HG03045 (cell line): ENCODE results near the gene NME2.
A peak's percentile ranks its signal among the peaks of the same experiment; 100 is the strongest.
"Not testable (repeated sequence)": the region's sequence is repeated elsewhere in the genome, so short reads cannot be mapped to it uniquely, and the experiment has no call there.

Experiments
- ATAC-seq: cut with Tn5 transposase; IDR thresholded peaks from one replicate; pipeline ENCODE4 v1.9.1; 2021; ENCODE audit warnings: mild to moderate bottlenecking, moderate library complexity; ENCODE audit not compliant: unreplicated experiment

NME2 gene

DNA sequence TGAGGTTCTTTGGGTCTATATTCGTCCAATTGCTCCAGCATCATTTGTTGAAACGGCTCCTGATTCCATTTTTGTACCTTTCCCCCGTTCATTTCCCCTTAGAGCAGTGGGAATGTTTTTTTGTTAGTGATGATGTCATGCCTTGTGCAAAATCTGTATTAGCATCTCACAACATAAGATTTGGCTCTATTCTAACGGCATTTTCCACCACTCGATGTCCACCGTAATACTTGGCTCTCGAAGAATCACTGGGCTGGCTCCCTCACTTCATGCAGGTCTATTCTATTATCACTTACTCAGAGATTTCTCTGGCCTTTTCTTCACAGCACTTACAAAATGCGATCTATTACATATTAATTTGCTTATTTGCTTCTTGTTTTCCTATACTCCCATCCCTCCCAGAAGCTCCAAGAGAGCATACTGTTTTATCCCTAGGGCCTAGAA, 13.4 kb upstream of the NME2 start:
- ATAC-seq: no peak

DNA sequence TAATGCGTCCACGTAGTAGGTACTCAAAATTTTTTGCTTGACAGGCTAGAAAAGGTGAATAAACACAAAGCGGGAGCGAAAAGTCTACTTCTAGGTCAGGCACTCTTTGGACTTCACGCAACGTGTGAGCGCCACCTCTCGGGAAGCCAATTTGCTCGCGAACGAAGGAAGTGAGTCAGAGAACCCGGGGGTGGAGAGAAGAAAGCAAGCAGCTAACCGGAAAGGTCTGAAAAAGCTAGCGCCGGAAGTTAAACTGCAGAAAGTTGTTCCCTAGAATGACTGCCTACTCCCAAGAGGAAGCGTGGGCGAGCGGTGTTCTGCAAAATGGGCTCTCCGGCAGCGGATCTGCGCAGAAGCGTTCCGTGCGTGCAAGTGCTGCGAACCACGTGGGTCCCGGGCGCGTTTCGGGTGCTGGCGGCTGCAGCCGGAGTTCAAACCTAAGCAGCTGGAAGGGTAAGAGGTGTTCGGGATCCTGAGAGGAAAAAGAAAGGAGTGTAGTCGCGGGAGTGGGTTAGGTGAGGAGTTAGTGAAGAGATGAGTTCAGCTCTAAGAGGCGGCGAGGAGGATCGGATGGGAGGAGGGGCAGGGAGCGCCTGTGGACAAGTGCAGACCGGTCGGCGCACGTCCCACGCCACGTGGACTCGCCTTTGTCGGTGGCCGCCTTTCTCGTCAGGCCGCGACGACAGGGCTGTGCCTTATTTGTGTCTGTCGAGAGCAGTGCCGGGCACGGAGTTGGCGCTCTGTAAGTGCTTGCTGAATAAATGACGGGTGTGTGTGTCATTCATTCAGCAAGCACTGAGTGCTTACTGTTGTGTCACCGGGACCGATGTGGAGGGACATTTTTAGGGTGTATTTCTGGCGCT, 12.8 kb upstream of the NME2 start, which contains the start of gene NME1:
Gene NME1 (plus strand): TSS at position 350 of the 863 bp plus-strand sequence. CDS start 2,096 bp downstream, outside the sequence.
- ATAC-seq: peak; percentile 90

- ATAC-seq: no peak
Measured at GRCh38 chr17:51154176-51154575, 12.0 kb upstream of the NME2 start.

- ATAC-seq: no peak
Measured at GRCh38 chr17:51155416-51155815, 10.8 kb upstream of the NME2 start.

DNA sequence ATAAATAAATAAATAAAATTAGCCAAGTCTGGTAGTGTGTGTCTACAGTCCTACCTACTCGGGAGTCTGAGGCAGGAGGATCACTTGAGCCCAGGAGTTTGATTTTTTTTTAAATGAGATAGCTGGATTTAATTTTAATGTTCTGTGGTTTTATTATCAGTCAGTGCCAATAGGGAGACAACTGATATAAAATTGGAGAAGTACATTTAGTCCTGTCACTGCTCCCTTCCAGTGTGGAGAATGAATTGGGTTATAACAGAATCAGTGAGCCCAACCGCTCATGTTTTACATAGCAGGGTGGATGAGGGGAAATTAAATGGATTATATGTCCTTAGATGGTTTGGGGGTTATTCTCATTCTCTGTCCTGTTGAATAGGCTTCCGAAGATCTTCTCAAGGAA, 6.6 kb upstream of the NME2 start:
- ATAC-seq: no peak

- no peak for ATAC-seq
Measured at GRCh38 chr17:51161541-51161940, 4.7 kb upstream of the NME2 start.

DNA sequence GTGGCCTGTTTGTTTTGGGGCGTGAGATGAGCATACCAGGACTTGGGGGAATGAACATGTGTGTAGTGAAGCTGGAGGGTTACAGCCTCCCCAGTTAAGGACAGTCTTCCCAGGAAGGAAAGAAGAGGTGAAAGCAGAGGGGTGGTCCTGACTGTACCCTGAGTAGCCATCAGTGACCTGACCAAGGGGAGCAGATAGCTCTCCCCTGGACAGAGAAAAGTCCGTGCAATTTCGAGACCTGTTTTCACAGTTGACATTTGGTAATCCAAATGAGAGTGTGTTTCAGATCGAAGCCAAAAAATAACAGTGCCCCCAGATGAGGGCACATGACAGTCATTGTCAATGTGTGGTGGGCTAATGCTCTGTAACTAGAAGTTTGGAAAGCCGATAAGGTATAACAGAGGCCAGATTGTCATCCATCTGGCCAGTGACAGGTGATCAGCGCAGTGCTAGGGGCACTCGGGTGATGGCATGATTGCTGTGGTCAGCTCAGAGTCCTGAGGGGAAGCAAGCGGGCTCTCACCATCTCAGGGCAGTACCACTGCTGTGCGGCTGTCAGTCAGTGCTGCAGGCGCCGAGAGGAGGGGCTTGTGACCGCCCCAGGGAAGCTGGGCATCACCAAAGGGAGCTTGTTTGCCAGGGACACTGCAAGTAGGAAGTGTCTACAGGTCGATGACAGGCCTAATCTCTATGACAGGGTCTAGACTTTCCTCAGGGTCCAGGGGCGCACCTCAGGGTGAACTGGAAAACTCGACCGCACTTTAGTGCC, 1.1 kb upstream of the NME2 start:
- ATAC-seq: no peak

DNA sequence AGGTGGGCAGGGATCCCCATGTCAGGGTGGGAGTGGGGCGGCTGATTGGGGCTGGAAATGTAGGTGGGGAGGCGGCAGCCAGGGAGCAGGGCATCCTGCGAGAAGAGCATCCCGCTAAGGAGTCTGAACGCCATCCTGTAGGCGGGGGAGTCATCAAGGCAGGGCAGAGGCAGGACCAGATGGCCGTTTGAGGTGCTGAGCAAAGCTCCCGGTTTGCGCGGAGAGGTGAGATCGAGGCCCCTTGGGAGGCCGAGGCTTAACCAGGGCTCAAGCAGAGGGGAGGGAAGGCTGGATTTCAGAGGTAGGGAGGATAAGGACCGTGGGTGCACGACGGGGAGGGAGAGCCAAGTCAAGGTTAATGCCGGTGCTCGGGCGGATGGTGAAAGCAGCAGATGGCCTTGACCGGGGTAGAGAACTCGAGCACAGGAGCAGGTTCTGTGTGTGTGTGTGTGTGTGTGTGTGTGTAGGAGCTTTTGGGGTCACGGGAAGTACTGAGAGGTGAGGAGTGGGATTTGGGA, 472 bp upstream of the NME2 start:
- ATAC-seq: peak; percentile 17

DNA sequence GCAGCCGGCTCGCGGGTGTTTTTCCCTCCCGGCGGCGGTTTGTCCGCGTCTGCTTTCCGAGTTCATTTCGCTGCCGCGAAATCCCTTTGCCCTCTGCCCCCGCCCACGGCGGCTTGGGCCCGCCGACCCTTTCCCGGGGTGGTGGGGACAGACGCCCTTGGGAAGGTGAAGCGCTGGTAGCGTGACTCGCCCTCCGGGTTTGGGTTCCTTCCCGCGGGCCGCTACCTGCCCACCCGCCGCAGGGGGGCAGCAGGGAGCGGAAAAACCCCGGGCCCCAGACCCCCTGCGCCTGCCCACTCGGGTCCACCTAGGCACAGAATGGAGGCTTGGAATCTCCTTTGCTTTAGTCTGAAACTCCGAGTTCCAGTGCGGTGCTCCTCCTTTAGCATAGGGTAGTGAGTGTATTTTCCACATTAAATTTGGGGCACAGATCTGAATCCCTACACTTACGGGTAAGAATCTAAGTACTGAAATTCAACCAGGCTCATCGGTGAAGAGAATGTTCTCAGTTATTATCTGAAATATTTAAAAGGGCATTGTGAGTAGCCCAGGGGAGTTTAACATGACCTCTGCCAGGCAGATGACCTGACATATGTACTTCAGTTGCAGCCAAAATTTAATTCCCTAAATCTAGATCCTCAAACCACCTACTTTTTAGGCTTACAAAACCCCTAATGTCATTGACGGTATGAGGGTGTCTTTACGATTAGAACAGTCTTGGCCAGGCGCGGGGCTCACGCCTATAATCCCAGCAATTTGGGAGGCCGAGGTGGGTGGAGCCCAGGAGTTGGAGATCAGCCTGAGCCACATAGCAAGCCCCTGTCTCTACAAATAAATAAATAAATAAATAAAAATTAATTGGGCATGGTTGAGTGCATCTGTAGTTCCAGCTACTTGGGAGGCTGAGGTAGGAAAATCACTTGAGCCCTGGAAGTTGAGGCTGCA, 1.0 kb downstream of the NME2 start:
- peak; percentile 43 for ATAC-seq

DNA sequence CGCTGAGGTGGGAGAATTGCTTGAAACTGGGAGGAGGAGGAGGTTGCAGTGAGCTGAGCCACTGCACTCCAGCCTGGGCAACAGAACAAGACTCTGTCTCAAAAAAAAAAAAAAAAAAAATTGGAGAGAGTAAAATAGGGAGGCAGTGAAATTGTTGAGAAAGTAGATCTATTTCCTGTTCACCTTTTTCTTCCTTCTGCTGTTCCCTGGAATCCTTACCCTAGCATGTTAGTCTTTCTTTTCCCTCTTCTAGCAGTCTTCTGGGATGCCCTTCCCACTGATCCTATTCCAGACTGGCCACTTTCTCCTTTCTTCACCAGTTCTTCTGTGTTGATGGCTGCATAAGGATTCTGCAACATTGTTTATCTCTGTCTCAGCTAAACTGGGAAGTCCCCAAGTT, 3.1 kb downstream of the NME2 start:
- no peak for ATAC-seq

DNA sequence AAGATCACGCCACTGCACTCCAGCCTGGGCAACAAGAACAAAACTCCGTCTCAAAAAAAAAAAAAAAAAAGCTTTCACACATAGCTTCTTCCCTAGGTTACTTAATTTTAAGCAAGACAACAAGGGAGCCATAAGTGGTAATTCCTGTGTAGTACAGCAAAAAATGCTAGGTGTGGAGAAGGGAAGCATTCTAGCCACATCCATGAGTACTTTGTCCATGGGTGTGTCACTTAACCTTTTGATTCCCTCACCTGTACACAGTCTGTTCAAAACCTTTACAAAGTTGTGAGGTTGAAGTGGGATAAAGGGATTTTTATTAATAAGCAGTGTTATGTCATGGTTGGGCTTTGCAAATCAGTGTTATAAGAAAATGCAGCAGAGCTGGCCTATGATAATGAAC, 4.5 kb downstream of the NME2 start:
- ATAC-seq: no peak

GRCh38 chr17:51172030-51172429, 5.8 kb downstream of the NME2 start:
- ATAC-seq: not testable (repeated sequence)

DNA sequence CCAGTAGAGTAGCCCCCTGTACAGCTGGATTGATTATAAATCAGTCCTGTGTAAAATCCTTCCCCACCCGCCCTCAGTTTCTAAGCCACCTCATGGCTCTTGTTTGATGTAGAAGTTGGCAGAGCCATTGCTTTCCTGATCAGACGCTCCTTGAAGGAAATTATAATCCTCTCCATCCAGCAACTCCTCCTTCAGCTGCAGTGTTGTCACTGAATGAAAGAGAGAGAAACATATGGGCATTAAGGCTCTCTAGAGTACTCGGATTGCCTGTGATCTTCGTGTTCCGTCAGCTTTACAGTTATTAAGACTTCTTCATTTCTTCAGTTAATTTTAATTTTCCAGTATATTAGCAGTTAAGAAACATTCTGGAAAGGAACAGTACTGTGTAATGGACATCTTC, 14.3 kb downstream of the NME2 start:
- ATAC-seq: no peak

- ATAC-seq: no peak
Measured at GRCh38 chr17:51184124-51184523, 17.9 kb downstream of the NME2 start.

GRCh38 chr17:51185763-51186332, 19.6 kb downstream of the NME2 start:
- ATAC-seq: no peak

DNA sequence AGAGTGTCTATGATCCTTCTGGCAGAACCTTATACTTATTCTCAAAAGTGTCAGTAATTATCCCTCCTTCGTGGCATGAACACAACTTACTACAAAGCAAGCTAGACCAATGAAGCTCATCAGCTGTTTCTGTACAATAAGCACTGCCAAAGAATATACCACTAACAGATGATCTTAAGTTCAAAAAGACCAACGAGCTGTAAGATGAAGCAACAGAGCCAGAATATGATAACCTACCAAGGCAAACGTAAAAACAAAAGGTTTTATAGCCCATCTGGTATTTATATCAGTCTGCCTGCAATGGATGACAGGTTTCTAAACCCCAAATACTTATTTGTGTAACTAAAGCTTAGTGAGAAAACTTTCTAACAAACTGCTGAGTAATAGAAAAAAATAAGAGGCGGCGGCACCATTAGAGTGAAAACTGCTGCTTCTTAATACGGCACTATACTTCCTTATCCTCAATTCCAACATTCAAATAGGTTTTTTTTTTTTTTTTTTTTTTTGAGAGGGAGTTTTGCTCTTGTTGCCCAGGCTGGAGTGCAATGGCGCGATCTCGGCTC, 22.1 kb downstream of the NME2 start:
- no peak for ATAC-seq

DNA sequence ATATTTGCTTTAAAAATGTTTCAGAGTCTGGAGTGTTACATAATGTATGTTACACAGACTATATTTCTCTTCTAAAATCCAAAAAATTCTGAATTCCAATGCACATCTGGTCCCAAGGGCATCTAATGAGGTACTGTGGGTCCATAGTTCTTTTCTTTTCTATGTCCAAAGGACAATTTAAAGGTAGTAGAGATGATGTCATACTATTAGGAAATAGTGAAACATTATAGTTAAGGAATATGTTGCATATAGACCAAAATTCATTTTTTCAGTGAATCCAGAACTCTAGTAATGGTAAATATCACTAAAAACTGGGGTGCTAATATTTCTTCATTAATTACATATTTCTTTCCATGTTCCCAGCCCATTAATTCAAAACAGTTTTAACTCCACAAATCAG, 23.0 kb downstream of the NME2 start:
- no peak for ATAC-seq

- no peak for ATAC-seq
Measured at GRCh38 chr17:51189628-51190027, 23.4 kb downstream of the NME2 start.

- ATAC-seq: no peak
Measured at GRCh38 chr17:51191895-51192294, 25.7 kb downstream of the NME2 start.

GRCh38 chr17:51197754-51198153, 31.5 kb downstream of the NME2 start:
- no peak for ATAC-seq
